CMK (cell line): ENCODE measurements around the gene IDUA.

Experiments
- DNase-seq: peaks from one replicate; pipeline ENCODE4 v3.0.0-alpha.2; 2010; ENCODE audit warnings: low read depth

The IDUA gene

DNA sequence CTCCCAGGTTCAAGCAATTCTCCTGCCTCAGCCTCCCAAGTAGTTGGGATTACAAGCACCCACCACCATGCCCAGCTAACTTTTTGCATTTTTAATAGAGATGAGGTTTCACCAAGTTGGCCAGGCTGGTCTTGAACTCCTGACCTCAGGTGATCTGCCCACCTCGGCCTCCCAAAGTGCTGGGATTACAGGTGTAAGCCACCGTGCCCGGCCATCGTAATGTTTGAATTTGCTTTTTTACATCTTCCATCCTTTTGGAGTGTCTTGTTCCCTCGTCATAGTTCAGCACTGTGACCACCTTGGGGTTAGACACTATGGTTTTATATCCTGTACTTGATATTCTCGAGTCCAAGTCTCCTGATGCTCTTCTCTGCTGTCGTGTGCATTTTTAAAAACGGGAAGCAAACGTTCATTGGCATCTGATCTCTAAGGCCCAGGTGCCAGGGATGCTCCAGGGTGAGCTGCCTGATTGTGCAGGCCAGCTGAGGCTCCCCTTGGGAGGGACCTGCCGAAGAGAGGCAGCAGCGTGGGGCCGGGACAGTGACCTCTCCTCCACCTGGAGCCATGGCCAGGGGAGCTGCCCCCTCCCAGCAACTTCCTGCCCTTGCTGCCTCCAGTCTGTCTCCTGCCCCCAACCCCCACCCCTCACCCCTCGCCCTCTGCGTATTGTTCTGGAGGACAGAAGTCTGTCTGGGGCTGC, 30.2 kb upstream of the IDUA start:
- DNase-seq, result no peak

DNA sequence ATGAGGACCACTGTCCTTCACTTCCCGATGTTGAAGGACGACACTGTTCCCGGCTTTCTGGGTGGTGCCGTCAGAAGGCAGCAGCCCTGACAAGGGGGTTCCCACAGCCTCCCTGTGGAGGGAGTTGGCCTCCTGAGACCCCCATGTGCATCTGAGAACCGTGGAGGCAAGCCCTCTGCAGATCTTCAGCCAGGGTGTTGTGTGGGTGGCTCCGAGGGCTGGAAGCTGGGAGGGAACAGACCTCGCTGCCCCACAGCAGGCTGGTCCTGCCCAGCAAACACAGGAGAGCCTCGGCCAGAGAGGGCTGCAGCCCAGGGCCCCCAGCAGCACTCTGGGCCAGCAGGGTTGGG, 29.6 kb upstream of the IDUA start:
- no peak for DNase-seq

DNA sequence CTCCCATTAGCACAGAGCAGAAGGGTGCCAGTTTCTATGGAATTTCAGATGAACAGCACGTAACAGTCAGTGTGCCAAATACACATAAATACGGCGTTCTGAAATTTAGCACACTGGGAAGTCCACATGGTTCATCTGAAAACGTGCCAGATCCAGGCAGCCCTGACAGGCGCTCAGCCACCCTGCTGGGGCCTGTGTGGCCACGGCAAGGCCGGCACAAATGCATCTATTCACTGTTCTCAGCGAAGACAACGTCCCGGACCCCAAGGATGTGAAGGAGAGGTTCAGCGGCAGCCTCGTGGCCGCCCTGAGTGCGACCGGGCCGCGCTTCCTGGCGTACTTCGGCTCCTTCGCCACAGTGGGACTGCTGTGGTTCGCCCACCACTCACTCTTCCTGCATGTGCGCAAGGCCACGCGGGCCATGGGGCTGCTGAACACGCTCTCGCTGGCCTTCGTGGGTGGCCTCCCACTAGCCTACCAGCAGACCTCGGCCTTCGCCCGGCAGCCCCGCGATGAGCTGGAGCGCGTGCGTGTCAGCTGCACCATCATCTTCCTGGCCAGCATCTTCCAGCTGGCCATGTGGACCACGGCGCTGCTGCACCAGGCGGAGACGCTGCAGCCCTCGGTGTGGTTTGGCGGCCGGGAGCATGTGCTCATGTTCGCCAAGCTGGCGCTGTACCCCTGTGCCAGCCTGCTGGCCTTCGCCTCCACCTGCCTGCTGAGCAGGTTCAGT, 29.1 kb upstream of the IDUA start:
- no peak for DNase-seq

DNA sequence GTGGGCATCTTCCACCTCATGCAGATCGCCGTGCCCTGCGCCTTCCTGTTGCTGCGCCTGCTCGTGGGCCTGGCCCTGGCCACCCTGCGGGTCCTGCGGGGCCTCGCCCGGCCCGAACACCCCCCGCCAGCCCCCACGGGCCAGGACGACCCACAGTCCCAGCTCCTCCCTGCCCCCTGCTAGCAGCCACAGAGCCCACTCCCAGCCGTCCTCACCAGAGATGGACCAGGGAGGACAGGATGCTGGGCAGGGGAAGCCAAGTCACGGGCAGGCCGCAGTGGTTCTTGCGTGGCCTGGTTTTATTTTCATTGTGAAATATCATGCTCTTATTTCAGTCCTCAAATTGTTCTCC, 28.6 kb upstream of the IDUA start:
- DNase-seq, result no peak

DNA sequence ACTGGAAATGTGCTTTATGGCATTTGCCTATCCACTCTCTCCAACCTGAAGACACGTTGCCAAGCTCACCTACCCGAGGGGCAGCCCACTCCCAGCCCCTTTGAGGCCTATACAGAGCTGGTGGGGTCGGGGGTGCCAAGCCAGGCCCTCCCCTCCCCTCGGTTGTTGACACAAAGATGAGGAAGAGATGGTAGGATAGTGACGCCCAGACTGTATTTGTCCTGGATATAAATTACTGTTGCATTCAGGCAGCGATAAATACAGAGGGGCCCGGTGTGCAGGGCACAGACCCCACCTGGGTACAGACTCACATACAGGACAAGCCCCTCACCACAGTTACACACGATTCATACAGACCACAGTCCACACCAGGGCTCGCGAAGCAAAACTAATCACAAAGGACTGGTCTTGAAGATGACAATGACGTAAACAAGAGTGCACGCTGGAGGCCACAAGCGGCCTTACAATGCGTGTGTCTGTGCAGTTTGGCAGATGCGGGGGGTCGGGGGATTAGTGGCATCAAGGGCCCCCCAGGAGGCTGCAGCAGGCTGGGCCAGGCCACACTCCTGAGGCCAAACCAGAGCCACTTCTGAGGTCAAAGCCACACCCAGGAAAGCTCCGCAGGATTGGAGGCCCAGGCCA, 28.0 kb upstream of the IDUA start:
- no peak for DNase-seq

DNA sequence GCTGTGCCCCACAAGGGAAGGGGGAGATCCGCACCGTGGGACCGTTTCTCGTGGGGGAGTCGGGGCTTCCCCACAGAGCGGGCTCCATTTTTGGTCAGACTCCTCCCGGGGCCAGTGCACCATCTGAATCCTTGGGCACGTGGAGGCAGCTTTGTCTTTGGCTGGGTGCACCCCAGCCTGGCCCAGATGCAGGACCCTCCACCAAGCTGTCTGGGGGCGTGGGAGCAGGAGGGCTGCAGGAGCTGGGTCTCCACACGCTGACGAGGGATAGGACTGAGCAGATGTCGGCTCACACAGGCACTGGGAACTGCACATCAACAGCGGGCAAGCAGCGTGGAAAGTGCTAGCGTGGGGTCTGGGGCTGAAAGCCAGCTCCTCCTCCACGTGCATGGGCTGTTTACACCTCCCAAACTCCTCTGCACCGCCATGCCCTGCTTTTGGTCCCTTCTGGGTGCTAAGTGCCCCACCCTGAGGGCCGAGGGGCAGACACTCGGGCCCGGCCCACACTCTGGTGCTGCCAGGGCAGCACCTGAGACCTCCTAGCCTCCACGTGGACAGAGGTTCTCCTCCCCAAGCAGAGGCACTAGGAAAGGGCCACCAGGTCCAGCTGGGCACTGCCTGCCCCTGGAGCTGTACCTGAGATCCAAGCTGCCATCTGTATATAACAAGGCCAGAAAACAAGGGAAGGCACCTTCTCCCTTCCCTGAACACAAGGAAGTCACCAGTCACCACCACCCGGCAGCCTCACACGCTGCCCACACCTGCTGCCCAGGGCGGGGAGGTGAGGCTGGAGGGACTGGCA, 27.3 kb upstream of the IDUA start:
- DNase-seq, result no peak

DNA sequence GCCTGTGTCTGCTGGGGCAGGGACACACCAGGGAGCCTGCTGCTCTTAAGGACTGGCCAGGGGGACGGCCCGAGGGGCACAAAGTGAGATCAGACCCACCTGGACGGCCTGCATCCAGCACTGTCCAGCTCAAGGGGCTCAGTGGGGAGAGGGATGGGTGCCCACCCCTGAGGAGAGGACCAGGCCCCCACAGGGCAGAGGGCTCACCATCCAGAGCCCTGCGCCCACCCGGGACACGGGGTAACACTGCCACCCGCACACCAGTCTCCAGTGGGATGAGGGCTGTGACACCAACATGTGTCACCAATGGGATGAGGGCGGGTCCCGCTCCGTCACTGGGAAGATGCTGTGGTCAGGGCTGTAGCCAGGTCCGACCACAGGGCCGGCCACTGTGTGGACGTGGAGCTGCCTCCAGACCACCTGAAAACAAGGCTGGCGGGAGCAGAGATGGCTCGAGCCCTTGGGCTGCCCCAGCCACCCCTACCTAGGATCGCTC, 26.7 kb upstream of the IDUA start:
- DNase-seq, result no peak

DNA sequence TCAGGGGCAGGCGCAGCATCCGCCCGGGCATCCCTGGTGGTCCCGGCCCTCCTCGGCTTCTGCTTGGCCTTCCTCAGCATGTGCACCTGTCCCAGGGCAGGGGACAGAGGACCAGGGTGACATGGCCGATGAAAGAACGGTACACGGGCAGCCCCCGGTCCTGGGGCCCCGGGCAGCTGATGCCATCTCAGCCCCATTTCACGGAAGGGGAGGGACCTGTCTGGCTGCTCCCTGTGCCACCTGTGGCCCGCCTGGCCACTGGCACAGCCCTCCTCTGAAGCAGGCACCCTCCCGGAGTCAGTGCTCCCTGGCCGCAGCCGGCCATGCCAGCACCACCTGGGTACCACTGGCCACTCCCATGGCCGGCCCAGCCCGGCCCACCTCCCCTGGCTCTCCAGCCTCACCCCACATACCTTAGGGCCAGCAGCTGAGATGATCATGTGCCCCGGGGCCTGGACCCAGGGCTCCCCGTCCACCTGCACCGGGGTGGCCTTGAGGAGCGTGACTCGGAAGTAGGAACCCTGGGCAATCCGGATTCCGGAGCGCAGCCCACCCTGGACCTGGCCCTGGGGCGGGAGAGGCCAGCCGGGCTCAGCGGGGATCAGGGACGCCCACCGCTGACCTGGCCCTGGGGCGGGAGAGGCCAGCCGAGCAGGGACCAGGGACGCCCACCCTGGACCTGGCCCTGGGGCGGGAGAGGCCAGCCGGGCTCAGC, 26.1 kb upstream of the IDUA start:
- no peak for DNase-seq

DNA sequence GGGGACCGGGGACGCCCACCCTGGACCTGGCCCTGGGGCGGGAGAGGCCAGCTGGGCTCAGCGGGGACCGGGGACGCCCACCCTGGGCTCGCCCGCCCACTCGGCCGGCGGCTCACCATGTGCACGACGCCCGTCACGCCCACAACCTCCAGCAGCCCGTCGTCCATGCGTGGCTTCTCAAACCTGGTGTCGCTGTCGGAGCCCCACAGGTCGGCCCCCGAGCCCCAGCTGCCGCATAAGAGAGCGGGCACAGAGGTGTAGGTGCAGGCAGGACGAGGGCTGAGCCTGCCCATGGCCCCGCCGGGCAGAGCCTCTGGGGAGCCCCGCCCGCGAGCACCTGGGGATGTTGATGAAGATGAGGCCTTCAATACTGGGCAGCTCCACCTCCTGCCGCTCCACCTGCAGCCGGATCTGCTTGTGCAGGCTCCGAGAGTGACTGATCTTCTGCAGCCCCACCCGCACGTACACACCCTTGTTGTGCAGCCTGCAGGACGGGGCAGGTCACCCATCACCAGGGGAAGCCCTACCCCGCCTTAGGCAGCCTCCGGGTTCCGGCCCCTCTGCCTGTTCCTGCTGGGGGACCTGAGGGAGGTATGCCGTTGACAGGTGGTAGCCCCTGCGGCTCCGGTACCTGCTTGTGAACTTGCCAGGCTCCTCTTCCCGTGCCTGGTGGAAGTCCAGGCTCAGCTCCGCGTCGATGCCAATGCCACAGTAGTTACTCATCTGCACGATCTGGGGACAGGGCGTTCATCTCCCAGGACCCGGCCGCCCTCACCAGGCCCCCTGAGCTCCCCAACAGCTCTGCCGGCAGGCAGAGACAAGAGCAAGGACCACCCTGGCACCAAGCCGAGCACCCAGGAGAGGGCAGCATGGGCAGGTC, 25.3 kb upstream of the IDUA start:
- no peak for DNase-seq

DNA sequence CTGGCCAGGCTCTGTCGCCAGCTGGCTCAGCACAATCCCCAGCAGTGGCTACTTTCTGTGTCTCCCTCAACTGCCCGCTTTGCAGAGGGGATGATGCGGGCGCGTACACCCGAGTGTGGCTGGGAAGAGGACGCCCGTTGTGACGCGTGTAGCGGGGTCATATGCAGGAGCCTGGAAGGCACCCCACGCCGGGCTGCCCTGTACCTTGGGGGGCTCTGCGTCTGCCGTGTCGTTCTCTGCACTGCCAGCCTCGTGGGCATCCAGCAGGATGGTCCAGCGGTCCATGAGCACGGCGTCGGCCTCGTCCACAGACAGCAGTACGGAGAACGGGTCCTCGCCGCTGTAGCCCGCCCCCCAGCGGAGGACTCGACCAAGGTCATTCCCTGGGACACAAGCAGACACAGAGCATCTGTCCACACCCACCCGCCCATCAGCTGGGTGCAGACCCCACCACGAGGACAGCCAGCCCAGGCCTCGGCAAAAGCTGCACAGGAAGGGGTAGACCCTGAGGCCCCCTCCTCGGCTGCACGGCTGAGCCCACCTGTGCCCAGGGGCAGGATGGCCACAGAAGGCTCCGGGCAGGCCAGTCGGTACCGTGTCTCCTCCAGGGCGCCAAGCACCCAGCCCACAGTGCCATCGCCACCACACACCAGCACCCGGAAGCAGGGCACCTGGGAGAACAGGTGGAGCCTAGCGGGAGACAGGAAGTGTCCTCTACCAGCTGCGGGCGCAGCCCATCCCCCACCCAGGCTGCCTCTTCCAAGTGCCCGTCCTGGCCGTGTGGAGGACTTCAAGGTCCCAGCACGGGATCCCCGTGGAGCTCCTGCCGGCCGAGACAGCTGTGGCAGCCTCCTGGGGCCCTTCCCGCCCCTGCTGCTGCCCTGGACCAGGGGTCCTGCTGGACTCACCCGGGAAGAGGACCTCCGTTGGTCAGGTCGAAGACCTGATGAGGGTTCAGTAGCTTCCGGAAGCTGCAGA, 24.3 kb upstream of the IDUA start:
- no peak for DNase-seq

DNA sequence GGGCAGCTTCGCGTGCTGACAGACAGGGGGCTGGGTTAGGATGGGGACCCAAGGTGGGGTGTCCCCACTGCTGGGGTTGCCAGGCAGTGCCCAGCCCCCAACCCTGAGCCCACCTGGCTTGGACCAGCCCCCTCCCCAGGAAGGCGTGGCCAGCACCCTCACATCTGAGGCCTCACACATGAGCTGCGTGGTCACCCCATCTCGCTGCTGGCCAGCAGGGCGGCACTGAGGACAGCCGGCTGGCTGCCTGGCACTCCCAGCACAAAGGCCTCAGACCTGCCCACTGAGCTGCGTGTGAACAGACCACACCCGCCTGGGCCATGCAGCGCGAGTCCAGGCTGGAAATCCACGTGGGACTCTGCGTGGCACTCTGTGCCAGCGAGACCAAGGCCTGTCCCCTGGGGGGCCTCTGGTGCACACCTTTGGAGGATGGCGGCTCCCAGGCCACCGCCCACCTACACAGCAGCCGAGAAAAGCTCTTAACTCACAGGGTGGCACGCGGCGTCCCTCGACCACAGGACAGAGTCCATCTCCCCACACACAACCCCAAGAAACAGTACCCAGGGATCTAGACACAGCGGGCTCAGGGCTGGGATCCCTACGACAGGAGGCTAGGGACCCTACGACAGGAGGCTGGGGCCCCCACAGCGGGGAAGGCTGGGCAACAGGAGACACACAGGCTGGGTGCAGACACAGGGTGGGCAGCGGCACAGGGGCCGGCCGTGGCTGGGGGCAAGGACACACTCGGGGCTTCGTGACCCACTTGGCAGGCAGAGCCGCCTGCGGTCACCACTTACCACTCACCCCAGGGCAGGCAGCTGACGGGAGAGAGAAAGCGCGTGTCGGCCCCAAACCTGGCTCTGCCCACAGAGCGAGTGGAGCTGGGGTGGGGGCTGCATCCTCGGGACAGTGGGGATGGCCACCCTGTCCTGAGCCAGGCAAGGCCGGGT, 23.3 kb upstream of the IDUA start:
- DNase-seq, result no peak

DNA sequence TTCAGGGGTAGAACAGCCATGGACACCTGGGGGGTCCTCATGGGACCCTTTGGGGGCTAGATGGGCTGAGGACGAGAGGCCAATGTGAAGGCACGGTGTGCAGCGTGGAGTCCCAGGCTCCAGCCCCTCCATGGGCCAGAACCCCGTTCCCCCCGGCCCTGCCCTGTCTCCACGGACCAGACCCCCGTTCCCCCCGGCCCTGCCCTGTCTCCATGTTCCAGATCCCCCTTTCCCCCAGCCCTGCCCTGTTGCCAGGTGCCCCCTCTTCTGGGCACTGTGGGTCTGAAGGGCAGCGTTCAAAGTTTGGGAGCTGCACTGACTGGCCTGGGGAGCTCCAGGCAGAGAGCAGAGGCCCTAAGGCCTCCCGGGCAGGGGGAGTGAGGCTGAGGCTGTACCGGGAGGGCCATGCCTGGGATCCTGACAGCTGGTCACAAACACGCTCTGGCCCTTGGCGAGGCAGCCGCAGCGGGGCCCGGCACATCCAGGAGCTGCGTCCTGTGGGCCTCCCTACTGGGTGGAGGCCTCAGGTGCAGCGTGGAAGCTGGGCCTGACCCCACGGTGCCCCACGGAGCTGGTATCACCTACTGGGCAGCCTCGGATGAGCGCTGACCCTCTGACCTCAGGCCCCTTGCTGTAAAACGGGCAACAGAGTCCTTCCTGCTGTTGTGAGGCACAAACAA, 22.4 kb upstream of the IDUA start:
- no peak for DNase-seq

DNA sequence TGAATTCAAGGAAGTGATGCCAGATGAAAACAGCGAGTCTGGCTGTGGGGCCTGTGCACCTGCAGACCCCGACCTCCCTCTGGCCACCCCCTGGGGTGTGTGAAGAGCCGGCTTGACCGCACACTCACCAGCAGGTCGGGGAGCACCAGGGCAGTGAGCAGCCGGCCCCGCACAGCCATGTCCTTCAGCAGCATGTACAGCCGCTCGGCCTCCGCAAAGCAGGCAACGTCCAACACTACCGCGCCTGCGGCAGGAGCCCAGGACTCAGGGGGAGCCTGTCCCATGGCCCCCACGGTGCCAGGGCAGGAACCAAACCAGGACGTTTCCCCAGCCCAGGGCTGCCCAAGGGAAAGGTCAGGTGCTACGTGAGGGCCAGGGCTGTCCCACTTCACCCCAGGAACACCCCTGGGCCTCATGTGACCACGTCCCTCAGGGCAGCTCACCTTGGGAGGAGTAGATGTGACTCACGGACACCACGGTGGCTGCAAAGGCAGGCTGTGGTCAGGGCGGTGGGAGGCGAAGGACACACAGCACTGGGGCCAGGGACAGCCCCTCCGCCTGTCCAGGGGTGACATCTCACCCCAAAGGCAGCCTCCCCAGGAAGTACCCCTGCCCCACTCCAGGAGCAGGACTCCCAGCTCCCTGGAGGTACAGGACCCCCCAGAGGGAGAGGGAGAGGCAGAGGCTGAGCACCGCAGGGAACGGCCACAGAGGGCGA, 21.6 kb upstream of the IDUA start:
- DNase-seq, result no peak

DNA sequence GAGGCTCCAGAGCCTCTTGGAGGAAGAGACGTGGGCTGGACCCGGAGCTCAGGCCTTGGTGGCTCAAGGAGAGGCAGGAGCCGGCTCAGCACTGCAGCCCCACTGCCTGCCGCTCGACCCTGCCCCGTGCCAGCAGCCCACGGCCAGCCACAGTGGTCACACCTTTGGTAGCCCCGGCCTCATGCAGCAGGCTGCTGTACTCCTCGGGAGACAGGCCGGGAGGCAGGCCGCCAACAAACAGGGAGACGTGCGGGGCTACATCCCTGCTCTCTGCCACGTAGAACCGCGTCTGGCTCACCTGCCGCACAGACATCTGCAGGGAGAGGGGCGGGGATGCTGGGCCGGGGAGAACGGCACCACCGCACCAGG, 21.1 kb upstream of the IDUA start:
- no peak for DNase-seq

DNA sequence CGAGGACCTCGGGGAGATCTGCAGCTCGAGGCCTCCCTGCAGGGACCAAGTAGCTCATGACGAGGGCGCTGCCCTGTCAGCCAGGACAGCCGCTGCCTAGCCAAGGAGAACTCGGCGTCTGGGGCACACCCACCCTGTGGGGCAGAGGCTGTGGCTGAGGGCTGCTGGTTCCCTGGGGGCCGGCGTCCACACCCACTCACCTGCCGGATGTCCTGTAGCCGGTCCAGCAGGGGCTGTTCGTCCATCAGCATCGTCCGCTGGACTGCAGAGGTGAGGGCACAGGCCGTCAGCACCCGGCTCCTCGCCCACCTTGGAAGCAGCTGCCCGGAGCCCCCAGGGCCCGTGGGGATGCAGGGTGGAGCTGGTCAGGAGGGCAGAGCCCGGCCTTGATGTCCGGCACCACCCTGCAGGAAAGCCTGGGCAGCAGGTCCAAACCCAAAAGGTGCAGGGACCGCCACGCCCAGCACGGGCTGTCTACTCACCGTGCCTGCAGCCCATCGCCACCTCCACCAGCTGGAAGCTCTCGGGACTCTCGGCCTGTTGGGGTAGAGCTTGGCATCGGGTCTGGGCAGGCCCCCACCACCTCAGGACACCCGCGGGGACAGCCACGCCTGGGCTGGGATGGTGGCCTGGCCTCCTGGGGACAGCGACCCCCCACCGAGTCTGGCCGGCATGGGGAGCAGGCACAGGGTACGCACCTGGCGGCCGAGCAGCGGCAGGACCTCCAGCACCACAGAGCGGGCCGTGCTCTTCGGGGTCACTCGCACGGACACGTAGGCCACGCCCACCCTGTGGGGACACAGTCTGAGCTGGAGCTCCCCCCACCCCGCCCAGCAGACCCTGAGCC, 20.4 kb upstream of the IDUA start:
- DNase-seq, result no peak
